Esophagus squamous epithelium (tissue), 4 donors: Measurements from ENCODE around the gene WDR76.

Experiments
- POLR2A ChIP-seq, 4 donors: fragments of 450-650 bp; IDR thresholded peaks; one replicate each; pipeline ENCODE4 v1.6.1; 2017; ENCODE audit warnings: antibody characterized with exemption in 4 of 4, mild to moderate bottlenecking in 4 of 4, moderate library complexity in 3 of 4
- TF ChIP-seq, protein P1 (sequence below), 6 experiments: fragments of 450-650 bp in 4 of 6; fragments of 200-600 bp in 2 of 6; sonication (generic) in 2 of 6; IDR thresholded peaks; one replicate each; pipeline ENCODE4 v1.5.1; 2016 to 2019; ENCODE audit warnings: antibody characterized with exemption in 6 of 6, mild to moderate bottlenecking in 4 of 6, moderate library complexity in 4 of 6

DNA sequence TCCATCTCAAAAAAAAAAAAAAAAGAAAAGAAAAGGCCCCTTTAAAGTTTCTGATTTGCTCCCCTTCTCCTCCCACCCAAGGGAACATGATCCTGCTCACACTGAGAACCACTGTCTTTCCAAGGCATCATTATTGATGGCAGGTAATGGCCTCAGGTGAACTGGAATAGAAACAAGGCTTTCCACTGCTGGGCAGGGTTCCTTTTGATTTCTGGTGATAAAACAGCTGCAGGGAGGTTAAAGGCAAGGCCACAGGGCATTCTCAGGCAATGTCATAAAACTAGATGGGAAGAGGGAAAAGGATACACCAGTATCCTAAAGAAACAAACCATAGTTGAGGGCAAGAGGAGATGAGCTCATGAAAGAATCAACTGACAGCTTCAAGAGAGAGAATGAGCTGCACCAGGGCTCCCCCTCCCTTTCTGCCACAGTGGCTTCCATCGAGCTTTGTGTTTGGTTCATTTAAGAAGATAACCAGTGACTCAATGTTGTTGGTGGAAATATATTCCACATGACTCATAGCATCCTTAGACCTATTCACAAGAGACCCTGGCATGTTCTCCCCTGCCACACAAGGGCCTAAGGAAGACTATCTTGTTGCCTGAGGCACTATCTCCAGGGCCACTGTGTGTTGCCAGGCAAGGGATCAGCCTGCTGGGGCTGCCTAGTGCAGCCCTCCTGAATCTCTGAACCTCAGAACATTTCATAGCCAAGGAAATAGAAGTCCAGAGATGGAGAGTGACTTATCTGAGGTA, 86.4 kb downstream of the WDR76 start:
- TF ChIP-seq, protein P1, sequence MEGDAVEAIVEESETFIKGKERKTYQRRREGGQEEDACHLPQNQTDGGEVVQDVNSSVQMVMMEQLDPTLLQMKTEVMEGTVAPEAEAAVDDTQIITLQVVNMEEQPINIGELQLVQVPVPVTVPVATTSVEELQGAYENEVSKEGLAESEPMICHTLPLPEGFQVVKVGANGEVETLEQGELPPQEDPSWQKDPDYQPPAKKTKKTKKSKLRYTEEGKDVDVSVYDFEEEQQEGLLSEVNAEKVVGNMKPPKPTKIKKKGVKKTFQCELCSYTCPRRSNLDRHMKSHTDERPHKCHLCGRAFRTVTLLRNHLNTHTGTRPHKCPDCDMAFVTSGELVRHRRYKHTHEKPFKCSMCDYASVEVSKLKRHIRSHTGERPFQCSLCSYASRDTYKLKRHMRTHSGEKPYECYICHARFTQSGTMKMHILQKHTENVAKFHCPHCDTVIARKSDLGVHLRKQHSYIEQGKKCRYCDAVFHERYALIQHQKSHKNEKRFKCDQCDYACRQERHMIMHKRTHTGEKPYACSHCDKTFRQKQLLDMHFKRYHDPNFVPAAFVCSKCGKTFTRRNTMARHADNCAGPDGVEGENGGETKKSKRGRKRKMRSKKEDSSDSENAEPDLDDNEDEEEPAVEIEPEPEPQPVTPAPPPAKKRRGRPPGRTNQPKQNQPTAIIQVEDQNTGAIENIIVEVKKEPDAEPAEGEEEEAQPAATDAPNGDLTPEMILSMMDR (IDR thresholded peaks at IDR 0.05) = no peak
- no peak for TF ChIP-seq POLR2A (IDR thresholded peaks at IDR 0.05)
